Endodermal cell (in vitro differentiated cells): ENCODE measurements around the gene GABRA4. TPM values are rescaled to one million over a fixed set of nuclear protein-coding genes. Genes with fewer than 3 reads are reported as not detected.

Experiments
- DNase-seq: peaks from one replicate; pipeline ENCODE4 v3.0.0-alpha.2; 2017
- H3K27ac ChIP-seq: 2 replicates; pipeline ENCODE4 v1.5.1; 2013; ENCODE audit warnings: mild to moderate bottlenecking, low read depth, low read length, moderate library complexity
- H3K27me3 ChIP-seq: 2 replicates; pipeline ENCODE4 v1.6.1; 2013; ENCODE audit warnings: mild to moderate bottlenecking, low read length, moderate library complexity; ENCODE audit not compliant: insufficient read depth, control insufficient read depth, poor library complexity, severe bottlenecking
- H3K36me3 ChIP-seq: 2 replicates; pipeline ENCODE4 v1.7.0; 2013; ENCODE audit warnings: mild to moderate bottlenecking, low read length, moderate library complexity; ENCODE audit not compliant: control insufficient read depth, insufficient read depth
- H3K4me1 ChIP-seq: one replicate; pipeline ENCODE4 v1.7.0; 2013; ENCODE audit warnings: low read length; ENCODE audit not compliant: control insufficient read depth, insufficient read depth
- H3K4me3 ChIP-seq: 2 replicates; pipeline ENCODE4 v1.5.1; 2013; ENCODE audit warnings: mild to moderate bottlenecking, low read length, moderate library complexity
- H3K9ac ChIP-seq: 2 replicates; pipeline ENCODE4 v1.6.1; 2013; ENCODE audit warnings: mild to moderate bottlenecking, low read length, moderate library complexity; ENCODE audit not compliant: poor library complexity, severe bottlenecking; ENCODE audit errors: extremely low read depth
- H3K9me3 ChIP-seq: 2 replicates; pipeline ENCODE4 v1.6.1; 2013; ENCODE audit warnings: mild to moderate bottlenecking, low read length, moderate library complexity; ENCODE audit not compliant: control insufficient read depth
- H3K27ac Mint-ChIP-seq: 2 replicates; pipeline ENCODE4 v1.8.0; 2020; ENCODE audit warnings: mixed read lengths
- H3K27me3 Mint-ChIP-seq: 2 replicates; pipeline ENCODE4 v1.8.0; 2021; ENCODE audit warnings: mild to moderate bottlenecking, mixed read lengths; ENCODE audit not compliant: insufficient read depth
- H3K36me3 Mint-ChIP-seq: 2 replicates; pipeline ENCODE4 v1.8.0; 2020; ENCODE audit warnings: low read depth, mixed read lengths
- H3K4me1 Mint-ChIP-seq: 2 replicates; pipeline ENCODE4 v1.8.0; 2020; ENCODE audit warnings: mixed read lengths
- H3K4me3 Mint-ChIP-seq: 2 replicates; pipeline ENCODE4 v1.8.0; 2020; ENCODE audit warnings: mild to moderate bottlenecking, moderate library complexity, mixed read lengths
- H3K9me3 Mint-ChIP-seq: 2 replicates; pipeline ENCODE4 v1.8.0; 2020; ENCODE audit warnings: mild to moderate bottlenecking, mixed read lengths
- WGBS, 2 experiments: methylation state at CpG; one replicate each; pipeline versions ENCODE4 v1.1.5 to v1.1.7; 2013; ENCODE audit warnings: missing lambda C conversion rate in 2 of 2, mixed read lengths in 1 of 2; ENCODE audit not compliant: insufficient coverage in 1 of 2, insufficient read length in 1 of 2; 5-methylcytosine and 5-hydroxymethylcytosine counted together
- total RNA-seq, 2 donors: library from RNA; stranded (reverse); fragmentation: NEBNext Ultra II Directional in 1 of 2; extraction: Animal tissue kit (Norgen Biotek cat#: 25700) in 1 of 2; gene quantifications; 2 replicates in 1 of 2; 3 replicates in 1 of 2; pipeline ENCODE4 v1.2.1, GENCODE V29; 2021
- TF ChIP-seq, protein P1 (sequence below): fragments of 200-600 bp; sonication (generic); conservative IDR thresholded peaks from 2 replicates; pipeline ENCODE4 v1.5.0; 2021; ENCODE audit warnings: antibody characterized with exemption, mild to moderate bottlenecking

The GABRA4 gene
- total RNA-seq, 2 donors from 2014 or later: 0.37 TPM; not detected in 1

DNA sequence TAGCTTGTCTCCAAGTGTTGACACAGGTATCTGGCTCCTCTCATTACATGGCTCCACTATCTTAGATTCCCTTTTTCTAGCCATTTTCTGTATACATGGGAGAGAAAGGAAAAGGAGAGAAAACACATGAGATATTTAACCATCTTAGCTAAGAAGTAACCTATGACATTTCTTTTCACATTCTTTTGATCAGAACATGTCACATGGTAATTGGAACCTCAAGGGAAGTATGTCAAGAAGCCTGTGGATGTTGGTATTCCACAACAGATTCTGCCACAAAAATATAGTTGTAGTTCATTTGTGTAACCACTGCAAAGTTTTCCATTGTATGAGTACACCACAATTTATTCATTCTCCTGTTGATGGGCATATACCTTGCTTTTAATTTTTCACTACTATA is 19.3 kb upstream of the GABRA4 start:
- Histone ChIP-seq H3K9me3 (no peaks in the 10 kb centered on the region), H3K4me1 (no peaks in the 10 kb centered on the region), H3K4me3 (no peak overlapping the region), H3K9ac (no peak overlapping the region), H3K27ac (no peak overlapping the region), H3K36me3 (no peaks in the 10 kb centered on the region), H3K27me3 (no peaks in the 10 kb centered on the region)
- Mint-ChIP-seq H3K27me3 (no peaks in the 10 kb centered on the region), H3K36me3 (no peaks in the 10 kb centered on the region), H3K27ac (no peak overlapping the region), H3K4me1 (no peaks in the 10 kb centered on the region), H3K9me3 (peaks cover 3% of the 10 kb centered on the region), H3K4me3 (no peak overlapping the region)
- TF ChIP-seq, protein P1, sequence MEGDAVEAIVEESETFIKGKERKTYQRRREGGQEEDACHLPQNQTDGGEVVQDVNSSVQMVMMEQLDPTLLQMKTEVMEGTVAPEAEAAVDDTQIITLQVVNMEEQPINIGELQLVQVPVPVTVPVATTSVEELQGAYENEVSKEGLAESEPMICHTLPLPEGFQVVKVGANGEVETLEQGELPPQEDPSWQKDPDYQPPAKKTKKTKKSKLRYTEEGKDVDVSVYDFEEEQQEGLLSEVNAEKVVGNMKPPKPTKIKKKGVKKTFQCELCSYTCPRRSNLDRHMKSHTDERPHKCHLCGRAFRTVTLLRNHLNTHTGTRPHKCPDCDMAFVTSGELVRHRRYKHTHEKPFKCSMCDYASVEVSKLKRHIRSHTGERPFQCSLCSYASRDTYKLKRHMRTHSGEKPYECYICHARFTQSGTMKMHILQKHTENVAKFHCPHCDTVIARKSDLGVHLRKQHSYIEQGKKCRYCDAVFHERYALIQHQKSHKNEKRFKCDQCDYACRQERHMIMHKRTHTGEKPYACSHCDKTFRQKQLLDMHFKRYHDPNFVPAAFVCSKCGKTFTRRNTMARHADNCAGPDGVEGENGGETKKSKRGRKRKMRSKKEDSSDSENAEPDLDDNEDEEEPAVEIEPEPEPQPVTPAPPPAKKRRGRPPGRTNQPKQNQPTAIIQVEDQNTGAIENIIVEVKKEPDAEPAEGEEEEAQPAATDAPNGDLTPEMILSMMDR: no peak
- DNase-seq: no peak

DNA sequence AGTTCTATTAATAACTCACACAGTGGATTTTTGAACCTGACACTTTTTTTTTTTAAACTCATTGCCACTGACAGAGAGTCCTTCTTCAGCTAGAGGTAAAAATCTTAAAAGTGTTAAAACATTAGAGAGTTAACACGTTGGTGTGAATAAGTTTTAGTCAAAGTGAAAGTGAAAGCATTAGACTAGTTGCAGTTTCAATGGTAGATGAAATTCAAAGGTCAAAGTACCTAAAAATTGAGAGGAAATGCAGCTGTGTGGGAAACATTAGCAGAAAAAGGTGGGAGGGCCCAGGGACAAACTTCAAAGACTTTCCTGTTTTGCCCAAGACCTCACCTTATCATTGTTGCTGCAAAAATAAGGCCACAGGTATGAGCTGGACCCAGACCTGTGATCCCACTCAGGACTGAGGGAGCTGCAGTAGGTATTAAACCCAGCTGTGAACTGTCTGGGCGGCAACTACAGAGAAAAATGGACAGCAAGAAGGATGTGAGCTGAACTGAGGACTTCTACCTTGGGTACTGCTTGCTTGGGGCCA is 17.6 kb upstream of the GABRA4 start:
- H3K9me3 ChIP-seq: no peaks in the 10 kb centered on the region
- no peaks in the 10 kb centered on the region for H3K4me1 Mint-ChIP-seq
- no peak overlapping the region for H3K4me3 Mint-ChIP-seq
- H3K4me1 ChIP-seq: no peaks in the 10 kb centered on the region
- no peak overlapping the region for H3K27ac Mint-ChIP-seq
- TF ChIP-seq, protein P1: no peak
- H3K36me3 Mint-ChIP-seq: no peaks in the 10 kb centered on the region
- no peak overlapping the region for H3K4me3 ChIP-seq
- H3K27ac ChIP-seq: no peak overlapping the region
- H3K36me3 ChIP-seq: no peaks in the 10 kb centered on the region
- 64 to 67% methylated on average over 2 of the region's 2 CpGs for WGBS, 2 experiments
- H3K27me3 Mint-ChIP-seq: no peaks in the 10 kb centered on the region
- H3K27me3 ChIP-seq: no peaks in the 10 kb centered on the region
- H3K9ac ChIP-seq: no peak overlapping the region
- peaks cover 3% of the 10 kb centered on the region for H3K9me3 Mint-ChIP-seq
- DNase-seq: no peak

DNA sequence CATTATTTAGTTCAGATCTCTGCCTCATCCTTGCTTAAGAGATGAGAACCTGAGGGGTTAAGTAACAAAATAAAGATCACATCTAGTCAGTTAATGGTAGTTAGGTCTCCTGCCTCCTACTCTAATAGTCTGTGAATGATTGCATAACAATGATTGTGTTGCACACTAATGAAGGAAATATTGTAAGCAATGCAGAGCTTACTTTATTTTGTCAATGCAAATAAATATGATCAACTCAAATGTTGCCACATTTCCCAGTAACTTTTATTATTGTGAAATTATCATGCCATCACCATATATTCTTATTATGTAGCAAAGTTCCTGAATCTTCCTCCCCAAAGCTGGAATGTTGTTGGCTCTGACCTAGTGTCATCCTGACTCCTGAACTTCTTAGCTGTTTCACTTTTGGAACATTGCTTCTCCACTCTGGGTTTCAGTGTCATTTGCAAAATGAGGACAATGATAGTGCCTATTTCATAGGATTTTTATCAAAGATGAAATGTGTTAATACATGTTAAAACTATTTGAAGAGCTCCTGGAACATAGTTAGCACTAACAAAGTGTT is 17.0 kb upstream of the GABRA4 start:
- Histone ChIP-seq H3K36me3 (no peaks in the 10 kb centered on the region), H3K27ac (no peak overlapping the region), H3K4me3 (no peak overlapping the region), H3K9me3 (no peaks in the 10 kb centered on the region), H3K27me3 (no peaks in the 10 kb centered on the region), H3K4me1 (no peaks in the 10 kb centered on the region), H3K9ac (no peak overlapping the region)
- Mint-ChIP-seq H3K27me3 (no peaks in the 10 kb centered on the region), H3K4me3 (no peak overlapping the region), H3K36me3 (no peaks in the 10 kb centered on the region), H3K27ac (no peak overlapping the region), H3K9me3 (peaks cover 3% of the 10 kb centered on the region), H3K4me1 (no peaks in the 10 kb centered on the region)
- TF ChIP-seq, protein P1: no peak
- DNase-seq: no peak
